ENCODE results near the gene ALPI.

ALPI gene

DNA sequence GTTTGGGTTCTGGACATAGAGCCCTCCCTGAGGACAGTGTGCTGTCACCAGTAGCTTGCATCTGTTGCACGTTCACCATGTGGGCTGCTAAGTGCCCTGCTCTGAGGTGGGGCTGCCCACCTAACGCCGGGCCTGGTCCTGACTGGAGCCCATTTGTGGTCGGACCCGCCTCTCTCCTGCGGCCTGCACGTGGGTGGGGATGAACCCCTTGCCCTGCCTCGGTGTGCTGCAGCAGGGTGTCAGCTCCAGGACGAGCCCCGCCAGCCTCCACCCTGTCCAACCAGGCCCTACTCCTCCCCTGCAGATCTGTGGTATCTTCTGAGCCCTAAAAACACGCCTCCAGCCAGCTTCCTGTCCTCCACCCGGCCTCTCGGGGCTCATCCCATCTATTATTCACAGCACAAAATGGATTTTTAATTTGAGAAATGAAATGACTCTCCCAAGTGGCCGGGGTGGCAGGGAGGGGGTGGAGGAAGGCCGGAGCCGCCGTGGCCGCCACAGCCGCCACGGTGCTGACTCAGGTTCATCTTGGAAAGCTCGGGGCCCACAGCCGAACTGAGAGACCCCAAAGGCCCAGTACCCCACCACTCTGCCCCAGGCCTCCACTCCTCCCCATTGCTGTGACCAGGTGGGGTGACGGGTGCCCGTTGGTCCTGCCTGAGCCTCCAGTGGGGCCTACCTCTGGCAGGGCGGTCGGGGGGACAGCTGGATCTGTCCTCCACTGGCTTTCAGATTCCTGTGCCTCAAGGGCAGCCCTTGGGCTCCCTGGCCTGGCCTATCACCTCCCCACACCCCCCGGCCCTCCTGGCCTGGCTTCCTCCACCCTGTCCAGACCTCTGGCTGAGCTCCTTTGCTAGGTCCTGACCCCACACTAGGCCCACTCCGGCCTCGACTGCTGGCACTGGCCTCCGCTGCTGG is 34.5 kb downstream of the ALPI start:
- TF ChIP-seq JUND (IDR thresholded peaks at IDR 0.05; ENCODE audit: low read depth), result no peak
- DNase-seq (ENCODE audit: low read depth in 1 of 2, low spot score in 1 of 2), result no peak
- in situ Hi-C loops (cut with HindIII; ENCODE audit: low pct_unique_long_range_greater_than_20kb, low sequenced_read_pairs), result no loop called here

GRCh38 chr2:232491139-232491780 is 35.3 kb downstream of the ALPI start:
- in situ Hi-C loops (cut with HindIII; ENCODE audit: low pct_unique_long_range_greater_than_20kb, low sequenced_read_pairs), result no loop called here
- TF ChIP-seq JUND (IDR thresholded peaks at IDR 0.05; ENCODE audit: low read depth), result no peak
- no peak for DNase-seq (ENCODE audit: low read depth in 1 of 2, low spot score in 1 of 2)

DNA sequence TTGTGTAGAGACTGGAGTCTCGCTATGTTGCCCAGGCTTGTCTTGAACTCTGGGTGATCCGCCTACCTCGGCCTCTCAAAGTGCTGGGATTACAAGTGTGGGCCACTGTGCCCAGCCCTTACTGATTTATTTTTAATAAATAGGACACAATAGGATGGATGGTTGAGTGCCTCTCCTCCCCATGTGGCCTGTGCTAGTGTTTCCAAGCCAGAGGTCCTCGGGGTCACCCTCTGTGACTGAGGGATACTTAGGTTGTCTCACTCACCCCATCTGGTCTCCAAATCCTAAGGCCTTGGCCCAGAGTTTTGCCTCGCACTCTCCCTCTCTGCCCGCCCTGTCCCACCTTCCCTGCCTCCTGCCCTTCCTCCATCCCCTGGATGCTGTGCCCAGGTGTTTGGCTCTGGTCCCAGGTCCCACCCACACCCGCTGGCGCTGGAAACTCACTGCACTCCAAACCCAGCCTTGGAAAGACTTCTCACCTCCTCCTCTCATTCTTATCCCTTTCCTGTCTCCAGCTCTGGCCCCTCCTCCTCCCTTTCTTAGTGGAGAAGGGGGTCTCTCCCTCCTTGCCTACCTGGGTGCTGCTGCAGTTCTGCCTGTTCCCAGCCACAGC is 36.4 kb downstream of the ALPI start:
- no peak for TF ChIP-seq JUND (IDR thresholded peaks at IDR 0.05; ENCODE audit: low read depth)
- in situ Hi-C loops (cut with HindIII; ENCODE audit: low pct_unique_long_range_greater_than_20kb, low sequenced_read_pairs), result no loop called here
- no peak for DNase-seq (ENCODE audit: low read depth in 1 of 2, low spot score in 1 of 2)

- TF ChIP-seq JUND (IDR thresholded peaks at IDR 0.05; ENCODE audit: low read depth), result no peak
- no peak for DNase-seq (ENCODE audit: low read depth in 1 of 2, low spot score in 1 of 2)
- in situ Hi-C loops (cut with HindIII; ENCODE audit: low pct_unique_long_range_greater_than_20kb, low sequenced_read_pairs), result no loop called here
Measured at GRCh38 chr2:232492963-232493700, 37.2 kb downstream of the ALPI start.

DNA sequence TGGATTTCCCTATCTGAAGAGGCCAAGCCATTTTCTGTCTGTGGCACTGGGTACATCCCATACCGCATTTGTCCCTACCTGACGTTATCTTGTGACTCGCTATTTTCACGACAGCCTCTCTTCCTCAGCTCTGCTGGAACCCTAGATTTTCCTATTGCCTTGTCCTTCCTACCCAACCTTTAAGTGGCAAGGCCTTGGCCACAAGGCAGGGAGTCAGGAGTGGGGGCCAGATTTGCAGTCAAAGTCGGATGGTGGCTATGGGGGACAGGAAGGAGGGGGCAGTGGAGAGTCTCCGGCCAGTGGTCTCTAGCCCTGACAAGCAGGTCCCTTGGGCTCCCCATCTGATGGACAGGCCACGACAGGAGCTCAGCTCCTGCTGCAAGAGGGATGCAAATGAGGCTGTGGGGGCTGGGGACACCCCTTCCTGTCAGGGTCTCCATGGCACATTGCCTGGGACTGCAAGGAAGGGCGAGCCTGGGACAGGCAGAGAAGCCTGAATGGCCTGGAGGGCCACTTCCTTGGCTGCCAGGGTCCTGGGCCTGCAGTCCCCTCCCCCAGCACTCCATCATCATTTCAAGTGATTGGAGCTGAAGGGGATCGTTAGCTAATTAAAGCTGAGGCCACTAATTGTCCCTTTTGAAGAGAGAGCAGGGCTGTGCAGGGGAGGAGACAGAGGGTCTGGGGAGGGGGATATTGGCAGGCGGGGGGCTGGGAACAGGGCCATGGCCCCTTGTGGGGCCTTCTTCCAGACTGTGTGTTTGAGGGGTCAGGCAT is 37.9 kb downstream of the ALPI start:
- TF ChIP-seq JUND (IDR thresholded peaks at IDR 0.05; ENCODE audit: low read depth), result no peak
- DNase-seq (ENCODE audit: low read depth in 1 of 2, low spot score in 1 of 2), result no peak
- in situ Hi-C loops (cut with HindIII; ENCODE audit: low pct_unique_long_range_greater_than_20kb, low sequenced_read_pairs), result no loop called here

- no peak for TF ChIP-seq JUND (IDR thresholded peaks at IDR 0.05; ENCODE audit: low read depth)
- no peak for DNase-seq (ENCODE audit: low read depth in 1 of 2, low spot score in 1 of 2)
- in situ Hi-C loops (cut with HindIII; ENCODE audit: low pct_unique_long_range_greater_than_20kb, low sequenced_read_pairs), result no loop called here
Measured at GRCh38 chr2:232494542-232494941, 38.6 kb downstream of the ALPI start.

DNA sequence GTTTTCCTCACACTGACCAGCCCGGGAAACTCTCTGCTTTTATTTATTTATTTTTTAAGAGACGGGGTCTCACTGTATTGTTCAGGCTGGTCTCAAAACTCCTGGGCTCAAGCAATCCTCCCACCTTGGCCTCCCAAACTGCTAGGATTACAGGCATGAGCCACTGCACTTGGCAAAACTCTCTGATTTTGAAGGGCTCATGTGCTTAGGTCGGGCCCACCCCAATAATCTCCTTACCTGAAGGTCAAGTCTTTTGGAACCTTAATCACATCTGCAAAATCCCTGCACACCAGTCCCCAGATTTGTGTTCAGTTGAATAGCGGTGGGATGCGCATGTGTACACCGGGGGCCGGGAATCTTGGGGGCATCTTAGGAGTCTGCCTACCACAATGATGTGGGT is 39.3 kb downstream of the ALPI start:
- in situ Hi-C loops (cut with HindIII; ENCODE audit: low pct_unique_long_range_greater_than_20kb, low sequenced_read_pairs), result no loop called here
- no peak for DNase-seq (ENCODE audit: low read depth in 1 of 2, low spot score in 1 of 2)
- TF ChIP-seq JUND (IDR thresholded peaks at IDR 0.05; ENCODE audit: low read depth), result no peak

GRCh38 chr2:232496501-232497270 is 40.7 kb downstream of the ALPI start:
- in situ Hi-C loops (cut with HindIII; ENCODE audit: low pct_unique_long_range_greater_than_20kb, low sequenced_read_pairs), result no loop called here
- TF ChIP-seq JUND (IDR thresholded peaks at IDR 0.05; ENCODE audit: low read depth), result no peak
- DNase-seq (ENCODE audit: low read depth in 1 of 2, low spot score in 1 of 2), result peak in 1 of 2 experiments; percentile 9

DNA sequence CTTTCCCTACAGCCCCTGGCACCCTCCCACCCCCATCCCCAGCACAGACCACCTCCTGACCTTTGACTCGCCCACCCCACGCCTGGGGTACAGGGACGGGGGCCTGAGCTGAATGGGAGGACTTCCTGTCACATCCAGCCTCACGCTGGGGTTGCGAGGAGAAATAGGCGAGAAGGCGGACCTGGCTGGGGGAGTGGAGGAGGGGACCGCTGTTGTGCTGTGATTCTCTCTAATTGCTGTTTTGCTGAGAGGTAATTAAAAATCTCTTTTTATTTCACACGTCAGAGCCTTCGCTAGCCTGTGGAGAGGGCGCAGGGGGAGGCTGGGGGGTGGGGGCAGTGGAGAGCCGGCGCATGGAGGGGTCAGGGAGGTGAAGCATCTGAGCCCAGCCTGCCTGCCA is 41.4 kb downstream of the ALPI start:
- no peak for TF ChIP-seq JUND (IDR thresholded peaks at IDR 0.05; ENCODE audit: low read depth)
- no peak for DNase-seq (ENCODE audit: low read depth in 1 of 2, low spot score in 1 of 2)
- in situ Hi-C loops (cut with HindIII; ENCODE audit: low pct_unique_long_range_greater_than_20kb, low sequenced_read_pairs), result no loop called here

- no peak for TF ChIP-seq JUND (IDR thresholded peaks at IDR 0.05; ENCODE audit: low read depth)
- no peak for DNase-seq (ENCODE audit: low read depth in 1 of 2, low spot score in 1 of 2)
- in situ Hi-C loops (cut with HindIII; ENCODE audit: low pct_unique_long_range_greater_than_20kb, low sequenced_read_pairs), result no loop called here
Measured at GRCh38 chr2:232498452-232498851, 42.5 kb downstream of the ALPI start.

- TF ChIP-seq JUND (IDR thresholded peaks at IDR 0.05; ENCODE audit: low read depth), result no peak
- in situ Hi-C loops (cut with HindIII; ENCODE audit: low pct_unique_long_range_greater_than_20kb, low sequenced_read_pairs), result no loop called here
- no peak for DNase-seq (ENCODE audit: low read depth in 1 of 2, low spot score in 1 of 2)
Measured at GRCh38 chr2:232501331-232501771, 45.4 kb downstream of the ALPI start.

Data from T47D (cell line).